HepG2 (cell line): Measurements from ENCODE around the gene NAA16. TPM values are rescaled to one million over a fixed set of nuclear protein-coding genes. Genes with fewer than 3 reads are reported as not detected.

Source experiments
- ATAC-seq: fragments of 200-7000 bp; cut with Tn5 transposase; 3 replicates; pipeline ENCODE4 v1.9.1; 2020; ENCODE audit warnings: mild to moderate bottlenecking, moderate library complexity
- BruUV-seq: library from RNA; stranded (reverse); fragments of 400-500 nt; replicated peaks from 2 replicates; lab custom pipeline; 2021; lab: Mats Ljungman, UMichigan
- CTCF ChIA-PET: fragments of 300-600 bp; formaldehyde crosslinking; extraction: SDS; loops from one replicate; lab custom pipeline; 2021; ENCODE audit warnings: low total read pairs, inconsistent platforms, low intra/inter-chr PET ratio; lab: Yijun Ruan, JAX
- POLR2A ChIA-PET: fragments of 350-600 bp; sonication (Branson Sonifier 250); formaldehyde crosslinking; loops from one replicate; lab custom pipeline; 2020; ENCODE audit warnings: antibody characterized with exemption, inconsistent platforms; lab: Yijun Ruan, JAX
- DNase-seq: peaks from one replicate; pipeline ENCODE4 v3.0.0-alpha.2; 2015; ENCODE audit warnings: low spot score
- FAIRE-seq: peaks from 3 replicates; lab custom pipeline; 2011; peaks lifted over from hg19 to GRCh38; lab: Jason Lieb, UNC
- H2AFZ ChIP-seq: one replicate; pipeline ENCODE4 v1.6.1; 2011; ENCODE audit warnings: low read length, inconsistent platforms
- H3K27ac ChIP-seq: fragments of 300-600 bp; 3 replicates; pipeline ENCODE4 v1.8.0; 2011; ENCODE audit warnings: mixed run types, mild to moderate bottlenecking, mixed read lengths, low read length, inconsistent platforms; ENCODE audit not compliant: insufficient read depth; ENCODE audit errors: extremely low read length
- H3K27me3 ChIP-seq, 2 experiments: fragments of 200-600 bp in 1 of 2; 2 replicates in 1 of 2; 3 replicates in 1 of 2; pipeline versions ENCODE4 v1.6.0 to v1.8.0; 2011; ENCODE audit warnings: low read length in 2 of 2, mild to moderate bottlenecking in 2 of 2, moderate library complexity in 2 of 2, inconsistent platforms in 1 of 2; ENCODE audit not compliant: insufficient read depth in 2 of 2, control insufficient read depth in 1 of 2
- H3K36me3 ChIP-seq, 2 experiments: fragments of 200-600 bp in 1 of 2; replicated peaks in 1 of 2; 2 replicates in 1 of 2; 3 replicates in 1 of 2; pipeline versions ENCODE4 v1.5.1 to v1.8.0; 2011; ENCODE audit warnings: low read length in 2 of 2, inconsistent platforms in 1 of 2; ENCODE audit not compliant: insufficient read depth in 2 of 2, control insufficient read depth in 1 of 2
- H3K4me1 ChIP-seq: 2 replicates; pipeline ENCODE4 v1.5.1; 2012; ENCODE audit warnings: low read length, inconsistent platforms; ENCODE audit not compliant: insufficient read depth
- H3K4me2 ChIP-seq: 2 replicates; pipeline ENCODE4 v1.6.0; 2011; ENCODE audit warnings: low read depth, low read length, inconsistent platforms
- H3K4me3 ChIP-seq, 3 experiments: fragments of 200-600 bp in 1 of 3; sonication (generic), shearing (Covaris generic) in 1 of 3; replicated peaks in 1 of 3; 2 replicates each; pipeline ENCODE4 v1.5.1; 2011 to 2016; ENCODE audit warnings: low read length in 3 of 3, inconsistent platforms in 2 of 3, low read depth in 2 of 3, mild to moderate bottlenecking in 2 of 3, control low read depth in 1 of 3, mixed read lengths in 1 of 3; ENCODE audit not compliant: insufficient read depth in 1 of 3
- H3K79me2 ChIP-seq: one replicate; pipeline ENCODE4 v1.6.1; 2011; ENCODE audit warnings: low read length, inconsistent platforms; ENCODE audit not compliant: insufficient read depth
- H3K9ac ChIP-seq: 2 replicates; pipeline ENCODE4 v1.6.0; 2011; ENCODE audit warnings: mild to moderate bottlenecking, low read depth, low read length, inconsistent platforms; ENCODE audit not compliant: insufficient read depth
- H3K9me3 ChIP-seq: 2 replicates; pipeline ENCODE4 v1.5.1; 2012; ENCODE audit warnings: mild to moderate bottlenecking, low read length
- H4K20me1 ChIP-seq: 2 replicates; pipeline ENCODE4 v1.6.0; 2011; ENCODE audit warnings: inconsistent platforms, mild to moderate bottlenecking, low read length, moderate library complexity; ENCODE audit not compliant: insufficient read depth
- CEBPG ChIP-seq: IDR thresholded peaks from 2 replicates; pipeline ENCODE4 v1.6.1; 2016
- MYNN ChIP-seq: sonication (generic); formaldehyde crosslinking; IDR thresholded peaks from 2 replicates; pipeline ENCODE4 v1.4.0; 2020; ENCODE audit warnings: mild to moderate bottlenecking, low read depth, missing genetic modification reagents
- NCOR1 ChIP-seq: fragments of 200-600 bp; sonication (generic); IDR thresholded peaks from 2 replicates; pipeline ENCODE4 v1.7.0; 2017; ENCODE audit warnings: antibody characterized with exemption, low read length, borderline replicate concordance
- RBFOX2 ChIP-seq: fragments of 200-400 bp; formaldehyde crosslinking; IDR thresholded peaks from 2 replicates; pipeline ENCODE4 v1.6.1; 2017; ENCODE audit warnings: low read depth, mild to moderate bottlenecking, low read length
- RFX5 ChIP-seq: IDR thresholded peaks from 2 replicates; pipeline ENCODE4 v1.6.1; 2011; ENCODE audit warnings: low read depth, low read length, improper control_type of control experiment
- SIX1 ChIP-seq: sonication (generic); formaldehyde crosslinking; IDR thresholded peaks from 2 replicates; pipeline ENCODE4 v1.4.0; 2020; ENCODE audit warnings: missing genetic modification reagents, borderline replicate concordance
- ZNF101 ChIP-seq: sonication (generic); formaldehyde crosslinking; IDR thresholded peaks from 2 replicates; pipeline ENCODE4 v1.4.0; 2020; ENCODE audit warnings: mild to moderate bottlenecking, low read depth, missing genetic modification reagents, borderline replicate concordance
- ZNF20 ChIP-seq: sonication (generic); formaldehyde crosslinking; IDR thresholded peaks from 2 replicates; pipeline ENCODE4 v1.4.0; 2020; ENCODE audit warnings: mild to moderate bottlenecking, moderate library complexity, missing genetic modification reagents
- ZNF253 ChIP-seq: sonication (generic); formaldehyde crosslinking; IDR thresholded peaks from 2 replicates; pipeline ENCODE4 v1.8.0; 2022; ENCODE audit warnings: mild to moderate bottlenecking, missing genetic modification reagents, borderline replicate concordance
- ZNF558 ChIP-seq: sonication (generic); formaldehyde crosslinking; IDR thresholded peaks from 2 replicates; pipeline ENCODE4 v1.9.0; 2022; ENCODE audit warnings: mild to moderate bottlenecking, missing genetic modification reagents, borderline replicate concordance
- ZSCAN21 ChIP-seq: sonication (generic); formaldehyde crosslinking; IDR thresholded peaks from 2 replicates; pipeline ENCODE4 v1.8.0; 2022; ENCODE audit warnings: mild to moderate bottlenecking, missing genetic modification reagents, moderate library complexity, borderline replicate concordance
- ZSCAN25 ChIP-seq: sonication (generic); formaldehyde crosslinking; IDR thresholded peaks from 2 replicates; pipeline ENCODE4 v1.8.0; 2022; ENCODE audit warnings: mild to moderate bottlenecking, missing genetic modification reagents
- WGBS: methylation state at CpG from one replicate; pipeline ENCODE4 v1.1.6; 2017; ENCODE audit warnings: low lambda C conversion rate; 5-methylcytosine and 5-hydroxymethylcytosine counted together
- in situ Hi-C: cut with HindIII; loops from 2 replicates; pipeline ENCODE4 v1.10.0; 2017; ENCODE audit warnings: low pct_unique_long_range_greater_than_20kb; ENCODE audit not compliant: extremely low pct_ligation_motif_present
- intact Hi-C: fragments of 100-400 bp; cut with micrococcal nuclease; formaldehyde crosslinking; loops from one replicate; pipeline ENCODE4 v1.10.0; 2022; ENCODE audit not compliant: unreplicated experiment
- polyA plus RNA-seq, 8 experiments: library from polyadenylated mRNA; depleted of rRNA in 3 of 8; stranded (reverse) in 7 of 8; unstranded in 1 of 8; fragments of >200 nt; fragmentation: Illumina TruSeq in 4 of 8; extraction: Trizol in 4 of 8; gene quantifications; 2 replicates each; pipeline versions ENCODE4 v1.2.1 to v1.2.3, GENCODE V29; 2011 to 2016; ENCODE audit warnings: low read depth in 4 of 8, missing spikeins in 1 of 8, mixed read lengths in 1 of 8; ENCODE audit not compliant: insufficient read depth in 1 of 8
- total RNA-seq, 5 experiments: library from RNA; depleted of rRNA; stranded (reverse); fragments of >200 nt; fragmentation: Illumina TruSeq; extraction: Trizol; gene quantifications; 2 replicates each; pipeline ENCODE4 v1.2.3, GENCODE V29; 2016; ENCODE audit warnings: low read depth in 1 of 5
- TF ChIP-seq, protein P1 (sequence below): sonication (generic); formaldehyde crosslinking; IDR thresholded peaks from 2 replicates; pipeline ENCODE4 v1.4.0; 2020; ENCODE audit warnings: mild to moderate bottlenecking, low read depth, missing genetic modification reagents
- TF ChIP-seq, protein P2 (sequence below): sonication (generic); formaldehyde crosslinking; IDR thresholded peaks from 2 replicates; pipeline ENCODE4 v1.5.0; 2020; ENCODE audit warnings: mild to moderate bottlenecking, missing genetic modification reagents
- TF ChIP-seq, protein P3 (sequence below): IDR thresholded peaks from 2 replicates; pipeline ENCODE4 v1.6.1; 2016; ENCODE audit warnings: low read depth, control low read depth

The NAA16 gene
- total and polyA plus RNA-seq, 2 of the 13 experiments (the other 11 are each of a cell fraction or from before 2014, with no cell fraction given): 9.2 to 15.1 TPM

DNA sequence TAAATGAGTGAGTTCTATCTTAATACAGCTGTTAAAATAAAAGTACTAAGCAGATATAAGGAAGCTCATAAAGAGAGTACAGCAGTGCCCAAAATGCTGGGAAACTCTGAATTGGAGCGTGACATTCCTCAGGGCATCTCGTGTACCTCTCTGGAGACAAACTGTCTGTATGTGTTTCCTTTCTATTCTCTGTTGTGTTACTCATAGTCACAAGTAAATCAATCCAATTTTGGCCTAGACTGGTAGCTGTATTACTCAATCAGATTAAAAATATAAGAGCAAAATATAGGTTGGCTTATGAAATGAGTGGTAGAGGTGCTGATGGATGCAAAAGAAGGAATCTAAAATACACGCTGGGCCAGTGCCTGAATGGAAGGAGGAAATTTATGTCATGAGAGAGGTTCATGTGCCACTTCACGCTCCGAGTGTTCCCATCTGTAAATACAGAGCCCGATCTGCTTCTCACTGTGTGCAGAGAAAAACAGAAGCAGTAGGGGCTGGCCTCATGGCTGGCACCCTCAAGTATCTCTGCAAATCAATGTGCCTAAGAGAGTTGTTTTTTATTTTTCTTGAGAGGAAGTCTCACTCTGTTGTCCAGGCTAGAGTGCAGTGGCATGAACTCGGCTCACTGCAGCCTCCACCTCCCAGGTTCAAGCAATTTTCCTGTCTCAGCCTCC, 87.6 kb downstream of the NAA16 start:
- intact Hi-C loops: no loop called here
- no peak overlapping the region for H3K4me3 ChIP-seq
- H3K27ac ChIP-seq: no peak overlapping the region
- no peaks in the 10 kb centered on the region for H3K36me3 ChIP-seq
- FAIRE-seq: no peak
- H4K20me1 ChIP-seq: no peaks in the 10 kb centered on the region
- H3K9me3 ChIP-seq: no peaks in the 10 kb centered on the region
- H3K9ac ChIP-seq: no peak overlapping the region
- peaks cover 19% of the 10 kb centered on the region; the same call in 1 of the 2 replicates for H3K4me1 ChIP-seq
- in situ Hi-C loops: no loop called here
- ATAC-seq: no peak
- no peak overlapping the region for H3K4me2 ChIP-seq
- no peak for TF ChIP-seq ZSCAN21 (CRISPR knock-in tag)
- TF ChIP-seq ZNF20 (CRISPR knock-in tag): no peak
- no peak for TF ChIP-seq ZSCAN25
- TF ChIP-seq MYNN (CRISPR knock-in tag): no peak
- TF ChIP-seq RBFOX2: no peak
- no peak for TF ChIP-seq ZNF101
- TF ChIP-seq, protein P1, sequence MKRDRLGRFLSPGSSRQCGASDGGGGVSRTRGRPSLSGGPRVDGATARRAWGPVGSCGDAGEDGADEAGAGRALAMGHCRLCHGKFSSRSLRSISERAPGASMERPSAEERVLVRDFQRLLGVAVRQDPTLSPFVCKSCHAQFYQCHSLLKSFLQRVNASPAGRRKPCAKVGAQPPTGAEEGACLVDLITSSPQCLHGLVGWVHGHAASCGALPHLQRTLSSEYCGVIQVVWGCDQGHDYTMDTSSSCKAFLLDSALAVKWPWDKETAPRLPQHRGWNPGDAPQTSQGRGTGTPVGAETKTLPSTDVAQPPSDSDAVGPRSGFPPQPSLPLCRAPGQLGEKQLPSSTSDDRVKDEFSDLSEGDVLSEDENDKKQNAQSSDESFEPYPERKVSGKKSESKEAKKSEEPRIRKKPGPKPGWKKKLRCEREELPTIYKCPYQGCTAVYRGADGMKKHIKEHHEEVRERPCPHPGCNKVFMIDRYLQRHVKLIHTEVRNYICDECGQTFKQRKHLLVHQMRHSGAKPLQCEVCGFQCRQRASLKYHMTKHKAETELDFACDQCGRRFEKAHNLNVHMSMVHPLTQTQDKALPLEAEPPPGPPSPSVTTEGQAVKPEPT (CRISPR knock-in tag): no peak
- TF ChIP-seq RFX5: no peak
- no peak for TF ChIP-seq SIX1 (CRISPR knock-in tag)
- TF ChIP-seq CEBPG (CRISPR knock-in tag): no peak
- TF ChIP-seq NCOR1: no peak
- TF ChIP-seq, protein P2, sequence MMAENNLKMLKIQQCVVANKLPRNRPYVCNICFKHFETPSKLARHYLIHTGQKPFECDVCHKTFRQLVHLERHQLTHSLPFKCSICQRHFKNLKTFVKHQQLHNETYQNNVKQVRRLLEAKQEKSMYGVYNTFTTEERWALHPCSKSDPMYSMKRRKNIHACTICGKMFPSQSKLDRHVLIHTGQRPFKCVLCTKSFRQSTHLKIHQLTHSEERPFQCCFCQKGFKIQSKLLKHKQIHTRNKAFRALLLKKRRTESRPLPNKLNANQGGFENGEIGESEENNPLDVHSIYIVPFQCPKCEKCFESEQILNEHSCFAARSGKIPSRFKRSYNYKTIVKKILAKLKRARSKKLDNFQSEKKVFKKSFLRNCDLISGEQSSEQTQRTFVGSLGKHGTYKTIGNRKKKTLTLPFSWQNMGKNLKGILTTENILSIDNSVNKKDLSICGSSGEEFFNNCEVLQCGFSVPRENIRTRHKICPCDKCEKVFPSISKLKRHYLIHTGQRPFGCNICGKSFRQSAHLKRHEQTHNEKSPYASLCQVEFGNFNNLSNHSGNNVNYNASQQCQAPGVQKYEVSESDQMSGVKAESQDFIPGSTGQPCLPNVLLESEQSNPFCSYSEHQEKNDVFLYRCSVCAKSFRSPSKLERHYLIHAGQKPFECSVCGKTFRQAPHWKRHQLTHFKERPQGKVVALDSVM (CRISPR knock-in tag): no peak
- TF ChIP-seq, protein P3, sequence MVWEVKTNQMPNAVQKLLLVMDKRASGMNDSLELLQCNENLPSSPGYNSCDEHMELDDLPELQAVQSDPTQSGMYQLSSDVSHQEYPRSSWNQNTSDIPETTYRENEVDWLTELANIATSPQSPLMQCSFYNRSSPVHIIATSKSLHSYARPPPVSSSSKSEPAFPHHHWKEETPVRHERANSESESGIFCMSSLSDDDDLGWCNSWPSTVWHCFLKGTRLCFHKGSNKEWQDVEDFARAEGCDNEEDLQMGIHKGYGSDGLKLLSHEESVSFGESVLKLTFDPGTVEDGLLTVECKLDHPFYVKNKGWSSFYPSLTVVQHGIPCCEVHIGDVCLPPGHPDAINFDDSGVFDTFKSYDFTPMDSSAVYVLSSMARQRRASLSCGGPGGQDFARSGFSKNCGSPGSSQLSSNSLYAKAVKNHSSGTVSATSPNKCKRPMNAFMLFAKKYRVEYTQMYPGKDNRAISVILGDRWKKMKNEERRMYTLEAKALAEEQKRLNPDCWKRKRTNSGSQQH (CRISPR knock-in tag): no peak
- TF ChIP-seq ZNF558: no peak
- TF ChIP-seq ZNF253 (CRISPR knock-in tag): no peak
- TF ChIP-seq, all 625 proteins: peak for 0
- POLR2A ChIA-PET: no interaction called here
- Histone ChIP-seq H3K27me3 (peaks cover 0 to 6% of the 10 kb centered on the region in 2 experiments; a peak in 1 of 5 replicates), H2AFZ (no peak overlapping the region), H3K79me2 (no peaks in the 10 kb centered on the region)
- 68% methylated on average over 7 of the region's 7 CpGs for WGBS
- BruUV-seq: no TSS peak
- CTCF ChIA-PET: no interaction called here
- no peak for DNase-seq
